WI38 (cell line): ENCODE results near the gene SPRED2.

ENCODE experiments used
- H3K4me3 ChIP-seq: 2 replicates; pipeline ENCODE4 v1.5.1; 2011; ENCODE audit warnings: low read depth, mild to moderate bottlenecking, control low read depth, low read length
- CTCF ChIP-seq: IDR thresholded peaks from 2 replicates; pipeline ENCODE4 v1.5.1; 2012; ENCODE audit warnings: low read depth, mild to moderate bottlenecking, control low read depth, low read length

The SPRED2 gene

DNA sequence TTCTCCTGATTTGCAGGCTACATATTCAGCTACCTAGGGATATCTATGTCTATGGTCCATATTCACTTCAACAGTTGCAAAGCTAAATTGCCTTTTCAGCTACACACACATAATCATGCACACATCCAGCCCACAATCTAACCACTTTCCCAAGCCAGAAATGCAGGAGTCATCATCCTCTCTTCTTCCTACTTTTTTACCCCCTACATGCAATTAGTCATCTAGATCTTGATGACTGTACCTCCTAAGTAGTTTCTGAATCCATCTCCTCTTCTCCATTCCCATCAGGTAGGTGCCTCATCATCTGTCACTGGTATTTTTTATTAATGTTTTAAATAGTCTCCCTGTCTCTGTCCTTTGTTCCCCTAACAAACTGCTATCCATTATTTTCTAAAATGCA lies 23.7 kb upstream of the SPRED2 start:
- TF ChIP-seq CTCF = no peak
- H3K4me3 ChIP-seq = no peak overlapping the region

DNA sequence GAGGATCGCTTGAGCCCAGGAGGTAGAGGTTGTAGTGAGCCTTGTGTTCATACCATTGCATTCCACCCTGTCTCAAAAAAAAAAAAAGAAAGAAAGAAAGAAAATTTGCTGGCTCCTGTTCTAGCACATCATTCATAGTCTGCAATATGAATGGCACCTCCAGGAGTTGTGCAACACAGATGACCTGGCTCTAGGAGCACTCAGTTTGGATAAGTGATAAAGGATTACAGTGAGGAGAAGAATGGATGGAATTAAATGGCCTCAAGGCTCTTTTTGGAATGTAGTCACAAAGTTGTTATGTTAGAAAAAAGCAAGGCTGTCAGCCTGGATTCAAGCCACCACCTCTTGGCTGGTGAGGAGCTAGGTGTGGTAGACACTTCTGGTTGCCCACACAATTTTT lies 21.5 kb upstream of the SPRED2 start:
- no peak overlapping the region for H3K4me3 ChIP-seq
- no peak for TF ChIP-seq CTCF

DNA sequence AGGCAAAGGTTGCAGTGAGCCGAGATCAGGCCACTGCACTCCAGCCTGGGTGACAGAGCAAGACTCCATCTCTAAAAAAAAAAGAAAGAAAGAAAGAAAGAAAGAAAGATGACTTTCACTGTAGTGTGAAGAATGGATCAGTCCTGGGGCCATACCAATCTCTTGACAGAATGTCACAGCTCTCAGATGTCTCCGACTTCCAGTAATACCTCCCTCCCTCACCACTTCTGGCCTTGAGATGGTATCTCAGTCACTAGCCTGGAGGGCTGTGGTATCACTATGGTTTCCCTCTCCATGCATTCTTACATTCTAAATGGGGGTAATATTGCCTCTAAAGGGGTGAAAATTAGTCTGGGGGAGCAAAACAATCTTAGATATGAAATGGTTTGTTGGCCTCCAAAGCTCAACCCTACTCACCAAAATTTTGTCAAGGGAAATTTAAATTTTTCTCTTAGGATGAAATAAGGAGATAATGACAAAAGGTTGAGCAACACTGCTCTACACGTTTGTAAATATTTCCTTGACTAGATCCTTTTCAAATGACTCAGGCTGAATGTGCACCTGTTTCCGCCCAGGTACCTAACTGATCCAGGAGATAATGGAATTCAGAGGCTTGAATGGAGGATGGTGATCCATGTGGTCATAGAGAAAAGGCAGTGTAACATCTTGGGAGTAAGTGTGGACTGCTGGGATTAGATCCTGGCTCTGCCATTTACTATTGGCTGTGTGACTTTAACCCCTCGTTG lies 19.9 kb upstream of the SPRED2 start:
- no peak overlapping the region for H3K4me3 ChIP-seq
- no peak for TF ChIP-seq CTCF

DNA sequence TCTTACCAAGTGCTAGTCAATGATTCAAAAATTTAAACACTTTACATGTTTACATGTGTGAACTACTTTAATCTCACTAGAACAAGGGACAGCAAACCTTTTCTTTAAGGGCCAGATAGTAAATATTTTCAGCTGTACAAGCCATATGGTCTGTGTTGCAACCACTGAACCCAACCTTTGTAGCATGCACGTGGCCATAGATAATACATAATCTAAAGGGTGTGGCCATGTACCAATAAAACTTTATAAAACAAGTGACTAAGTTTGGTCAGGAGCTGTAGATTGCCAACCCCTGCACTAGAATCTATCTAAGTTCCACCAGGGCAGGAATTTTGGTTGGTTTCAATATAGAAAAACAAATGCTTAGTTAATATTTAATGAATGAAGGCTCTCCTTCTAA lies 18.4 kb upstream of the SPRED2 start:
- no peak for TF ChIP-seq CTCF
- H3K4me3 ChIP-seq = no peak overlapping the region

- no peak overlapping the region for H3K4me3 ChIP-seq
- TF ChIP-seq CTCF = no peak
Observed at GRCh38 chr2:65450393-65450792, 18.0 kb upstream of the SPRED2 start.

GRCh38 chr2:65443509-65444186 lies 11.2 kb upstream of the SPRED2 start:
- TF ChIP-seq CTCF = no peak
- no peak overlapping the region for H3K4me3 ChIP-seq

- no peak overlapping the region for H3K4me3 ChIP-seq
- no peak for TF ChIP-seq CTCF
Observed at GRCh38 chr2:65442420-65443020, 10.1 kb upstream of the SPRED2 start.
